Measurements from ENCODE around the gene MAP2K5.
"Not testable (repeated sequence)": the region's sequence is repeated elsewhere in the genome, so short reads cannot be mapped to it uniquely, and the experiment has no call there.

MAP2K5 gene

DNA sequence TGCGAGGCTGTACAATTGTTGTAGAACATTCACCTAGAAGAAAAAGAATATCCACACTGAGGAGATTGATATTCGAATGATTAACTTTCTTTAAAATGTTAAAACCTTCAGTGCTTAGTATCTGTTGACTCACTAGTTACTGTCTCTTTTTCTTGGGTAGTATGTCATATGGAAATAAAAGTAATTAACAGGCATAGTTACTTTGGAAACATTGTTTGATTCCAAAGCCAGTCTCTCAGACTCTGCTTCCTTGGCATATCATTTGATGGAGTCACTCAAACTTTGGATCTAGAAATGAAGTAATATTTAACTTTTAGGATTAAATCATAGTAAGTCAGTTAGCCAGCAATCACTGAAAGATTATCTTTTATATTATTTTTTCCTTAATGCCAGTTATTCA, 63.4 kb downstream of the MAP2K5 start:
- no peak for DNase-seq

DNA sequence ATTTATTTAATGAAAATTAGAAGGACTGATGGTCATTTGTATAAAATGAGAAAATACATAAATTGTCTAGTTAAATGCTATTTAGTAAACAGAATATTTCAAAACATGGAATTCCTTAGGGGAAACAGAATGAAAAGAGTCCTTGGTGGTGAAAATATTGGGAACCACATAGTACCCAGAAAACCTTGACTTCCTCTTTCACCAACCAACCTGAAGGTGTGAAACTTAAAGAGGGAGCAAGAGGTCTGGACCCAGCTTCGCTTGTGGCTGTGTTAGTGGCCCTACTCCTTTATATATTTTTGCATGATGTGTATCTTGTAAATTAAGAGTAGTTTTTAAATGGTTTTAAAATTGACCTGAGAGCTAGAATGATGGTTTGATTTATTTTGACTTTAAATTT, 64.2 kb downstream of the MAP2K5 start:
- no peak for DNase-seq

GRCh38 chr15:67607329-67607728, 64.8 kb downstream of the MAP2K5 start:
- no peak for DNase-seq

GRCh38 chr15:67607959-67608637, 65.6 kb downstream of the MAP2K5 start:
- DNase-seq: no peak

GRCh38 chr15:67608638-67608959, 66.1 kb downstream of the MAP2K5 start:
- no peak for DNase-seq

DNA sequence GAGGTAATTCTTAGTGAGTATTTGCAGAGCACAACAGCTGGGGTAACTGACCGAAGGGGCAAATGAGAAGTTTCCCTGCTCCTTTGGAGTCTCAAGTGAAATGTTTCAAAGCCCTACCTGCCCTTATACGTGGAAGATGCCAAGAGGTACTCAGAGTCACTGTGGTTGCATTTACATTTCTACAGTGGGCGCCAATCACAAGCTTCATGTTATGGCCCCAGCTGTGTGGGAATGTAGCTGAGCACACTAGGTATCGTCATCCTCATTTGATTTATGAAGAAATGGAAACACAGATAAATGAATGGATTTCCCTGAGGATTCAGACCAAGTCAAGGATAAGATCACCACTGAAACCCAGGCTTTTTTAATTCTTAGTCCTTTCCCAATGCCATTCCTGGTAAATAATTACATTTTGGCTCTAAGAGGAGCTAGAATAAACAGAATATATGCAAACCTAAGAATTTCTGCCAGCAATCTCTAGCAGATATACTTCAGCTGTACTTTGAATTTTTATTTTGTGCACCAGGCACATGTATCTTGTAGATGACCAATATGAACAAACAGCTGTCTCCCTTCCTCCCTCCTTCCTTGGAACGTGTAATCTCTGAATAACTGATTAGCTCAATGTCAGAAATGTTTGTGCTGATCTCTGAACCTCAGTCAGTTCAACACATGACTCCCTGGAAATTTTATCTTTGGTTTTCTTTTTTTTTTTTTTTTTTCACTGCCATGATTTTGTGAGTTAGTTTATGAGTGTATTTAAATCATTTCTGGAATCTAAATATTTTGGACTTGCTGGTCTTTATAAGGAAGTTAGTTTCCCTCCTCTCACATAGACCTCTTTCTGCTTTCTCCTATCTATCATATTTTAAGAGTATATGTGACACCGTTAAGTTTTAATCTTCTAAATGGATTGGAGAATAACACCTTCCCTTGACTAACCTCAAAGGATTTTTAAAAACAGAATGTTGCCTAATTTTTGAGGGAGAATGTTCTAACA, 69.2 kb downstream of the MAP2K5 start:
- DNase-seq: no peak

DNA sequence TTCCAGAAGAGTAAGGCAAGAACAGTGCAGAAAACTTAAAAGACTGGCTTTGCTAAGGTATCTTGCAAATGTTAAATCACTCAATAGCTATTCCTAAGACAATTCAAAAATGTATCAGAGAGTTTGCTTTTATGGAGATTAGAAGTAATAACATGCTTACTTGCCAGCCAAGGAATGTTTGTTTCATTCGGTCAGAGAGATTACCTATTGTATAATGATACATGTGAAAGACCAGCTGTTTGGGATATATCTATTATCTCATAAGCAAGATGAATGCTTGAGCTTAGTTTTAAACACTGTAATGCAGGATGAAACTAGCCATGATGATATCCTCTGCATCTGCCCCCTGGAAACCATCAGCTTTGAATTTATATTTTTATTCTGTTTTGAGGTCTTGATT, 70.7 kb downstream of the MAP2K5 start:
- no peak for DNase-seq

- DNase-seq: no peak
Measured at GRCh38 chr15:67613708-67614107, 71.2 kb downstream of the MAP2K5 start.

- not testable (repeated sequence) for DNase-seq
Measured at GRCh38 chr15:67615131-67615534, 72.6 kb downstream of the MAP2K5 start.

DNA sequence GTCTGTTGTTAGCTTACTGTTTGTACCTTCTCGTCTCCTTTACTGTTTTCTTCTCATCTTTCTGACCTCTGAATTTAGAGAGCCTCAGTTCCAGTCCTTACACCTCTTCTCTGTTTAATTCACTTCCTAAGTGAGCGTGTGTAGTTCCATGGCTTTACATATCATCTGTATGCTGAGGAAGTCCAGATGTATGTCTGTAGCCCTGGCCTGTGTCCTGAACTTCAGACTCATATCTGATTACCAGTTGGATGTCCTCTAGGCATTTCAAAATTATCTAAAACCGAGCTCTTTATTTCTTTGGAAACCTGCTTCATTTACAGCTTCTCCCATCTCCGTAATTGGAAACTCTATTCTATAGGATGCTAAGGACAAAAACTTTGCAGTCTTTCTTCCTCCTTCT, 75.8 kb downstream of the MAP2K5 start:
- no peak for DNase-seq

- no peak for DNase-seq
Measured at GRCh38 chr15:67622110-67622509, 79.6 kb downstream of the MAP2K5 start.

GRCh38 chr15:67632261-67632660, 89.8 kb downstream of the MAP2K5 start:
- no peak for DNase-seq

DNA sequence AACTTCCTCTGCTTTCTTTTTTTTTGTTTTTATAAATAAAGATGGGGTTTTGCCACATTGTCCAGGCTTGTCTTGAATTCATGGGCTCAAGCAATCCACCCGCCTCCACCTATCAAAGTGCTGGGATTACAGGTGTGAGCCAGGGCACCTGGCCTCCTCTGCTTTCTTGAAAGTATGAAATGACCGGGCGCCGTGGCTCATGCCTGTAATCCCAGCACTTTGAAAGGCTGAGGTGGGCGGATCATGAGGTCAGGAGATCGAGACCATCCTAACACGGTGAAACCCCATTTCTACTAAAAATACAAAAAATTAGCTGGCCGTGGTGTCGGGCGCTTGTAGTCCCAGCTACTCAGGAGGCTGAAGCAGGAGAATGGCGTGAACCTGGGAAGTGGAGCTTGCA, 93.4 kb downstream of the MAP2K5 start:
- DNase-seq: not testable (repeated sequence)

- DNase-seq: no peak
Measured at GRCh38 chr15:67639591-67639990, 97.1 kb downstream of the MAP2K5 start.

GRCh38 chr15:67641453-67641852, 99.0 kb downstream of the MAP2K5 start:
- no peak for DNase-seq

- no peak for DNase-seq
Measured at GRCh38 chr15:67646847-67647246, 104.3 kb downstream of the MAP2K5 start.

GRCh38 chr15:67652586-67652985, 110.1 kb downstream of the MAP2K5 start:
- no peak for DNase-seq

GRCh38 chr15:67660446-67660845, 117.9 kb downstream of the MAP2K5 start:
- no peak for DNase-seq

GRCh38 chr15:67660874-67661606, 118.5 kb downstream of the MAP2K5 start:
- no peak for DNase-seq

DNA sequence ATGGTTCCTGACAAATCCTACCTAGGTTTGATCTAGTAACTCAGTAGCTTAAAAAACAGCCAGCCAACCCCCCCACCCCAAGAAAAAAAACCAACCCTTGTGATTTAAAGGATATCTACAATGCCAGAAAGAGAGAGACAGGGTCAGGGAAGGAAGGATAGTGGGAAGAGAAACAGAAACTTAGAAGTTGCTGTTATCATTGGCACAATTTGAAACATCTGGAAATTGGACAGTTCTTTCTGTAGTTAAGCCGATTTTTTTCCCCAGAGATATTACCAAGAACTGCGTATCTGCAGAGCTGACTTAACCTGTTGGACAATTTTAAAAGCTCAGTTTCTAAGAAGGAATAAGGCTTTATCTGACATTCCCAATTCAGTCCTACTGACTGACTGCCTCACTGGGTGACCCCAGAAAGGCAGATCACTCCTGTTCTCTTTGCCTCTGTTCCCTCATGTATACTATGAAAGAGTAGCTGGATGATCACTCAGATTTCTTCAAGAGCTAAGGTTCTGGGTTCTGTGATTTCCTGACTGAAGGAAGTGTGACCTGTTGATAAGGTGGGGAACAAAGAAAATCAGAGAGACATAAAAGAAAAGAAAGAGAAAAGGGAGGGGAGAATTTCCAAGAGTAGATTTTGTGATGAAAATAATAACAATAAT, 128.3 kb downstream of the MAP2K5 start:
- DNase-seq: no peak

DNA sequence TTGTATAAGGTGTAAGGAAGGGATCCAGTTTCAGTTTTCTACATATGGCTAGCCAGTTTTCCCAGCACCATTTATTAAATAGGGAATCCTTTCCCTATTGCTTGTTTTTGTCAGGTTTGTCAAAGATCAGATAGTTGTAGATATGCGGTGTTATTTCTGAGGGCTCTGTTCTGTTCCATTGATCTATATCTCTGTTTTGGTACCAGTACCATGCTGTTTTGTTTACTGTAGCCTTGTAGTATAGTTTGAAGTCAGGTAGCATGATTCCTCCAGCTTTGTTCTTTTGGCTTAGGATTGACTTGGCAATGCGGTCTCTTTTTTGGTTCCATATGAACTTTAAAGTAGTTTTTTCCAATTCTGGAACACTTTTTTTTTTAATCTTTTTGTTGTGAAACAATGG, 130.3 kb downstream of the MAP2K5 start:
- not testable (repeated sequence) for DNase-seq

DNA sequence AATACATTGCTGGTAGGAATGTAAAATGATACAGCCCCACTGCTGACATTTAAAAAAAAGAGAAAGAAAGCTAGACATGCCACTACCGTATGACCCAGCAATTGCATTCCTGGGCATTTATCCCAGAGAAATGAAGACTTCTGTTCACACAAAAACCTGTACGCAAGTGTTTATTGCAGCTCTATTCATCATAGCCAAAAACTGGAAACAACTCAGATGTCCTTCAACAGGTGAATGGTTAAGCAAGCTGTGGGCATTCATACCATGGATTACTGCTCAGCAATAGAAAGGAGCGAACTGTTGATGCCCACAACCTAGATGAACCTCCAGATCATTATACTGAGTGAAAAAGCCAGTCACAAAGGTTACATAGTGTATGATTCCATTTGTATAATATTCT, 132.5 kb downstream of the MAP2K5 start:
- no peak for DNase-seq

GRCh38 chr15:67678089-67678488, 135.6 kb downstream of the MAP2K5 start:
- no peak for DNase-seq
